HL-60 (cell line): Measurements from ENCODE around the gene RUNX2.

Source experiments
- DNase-seq, 2 experiments: peaks; one replicate each; pipeline ENCODE4 v3.0.0-alpha.2; 2010 to 2020; ENCODE audit warnings: low read depth in 1 of 2, low spot score in 1 of 2
- H3K27ac ChIP-seq: fragments of 250-450 bp; sonication (Bioruptor Pico); replicated peaks from 2 replicates; pipeline ENCODE4 v1.5.1; 2020; ENCODE audit warnings: mild to moderate bottlenecking, moderate library complexity
- H3K27me3 ChIP-seq: fragments of 250-450 bp; sonication (Bioruptor Pico); 2 replicates; pipeline ENCODE4 v1.5.1; 2021; ENCODE audit warnings: mild to moderate bottlenecking, moderate library complexity; ENCODE audit not compliant: insufficient read depth, poor library complexity, severe bottlenecking
- H3K4me3 ChIP-seq: replicated peaks from 2 replicates; pipeline ENCODE4 v1.5.1; 2011; ENCODE audit warnings: mild to moderate bottlenecking, control low read depth, low read length; ENCODE audit not compliant: insufficient read depth
- GABPA ChIP-seq: IDR thresholded peaks from 2 replicates; pipeline ENCODE4 v1.6.1; 2012; ENCODE audit warnings: low read depth
- POLR2AphosphoS5 ChIP-seq: IDR thresholded peaks from 2 replicates; pipeline ENCODE4 v1.6.1; 2012; ENCODE audit warnings: low read depth
- SPI1 ChIP-seq: IDR thresholded peaks from 2 replicates; pipeline ENCODE4 v1.6.1; 2012; ENCODE audit warnings: low read depth, mild to moderate bottlenecking, borderline replicate concordance
- TF ChIP-seq, protein P1 (sequence below): IDR thresholded peaks from 2 replicates; pipeline ENCODE4 v1.6.1; 2012; ENCODE audit warnings: low read depth; ENCODE audit not compliant: insufficient replicate concordance
- TF ChIP-seq, protein P2 (sequence below): IDR thresholded peaks from one replicate; pipeline ENCODE4 v1.5.1; 2011; ENCODE audit warnings: low read length, control low read depth, inconsistent platforms; ENCODE audit not compliant: insufficient read depth

Gene RUNX2

DNA sequence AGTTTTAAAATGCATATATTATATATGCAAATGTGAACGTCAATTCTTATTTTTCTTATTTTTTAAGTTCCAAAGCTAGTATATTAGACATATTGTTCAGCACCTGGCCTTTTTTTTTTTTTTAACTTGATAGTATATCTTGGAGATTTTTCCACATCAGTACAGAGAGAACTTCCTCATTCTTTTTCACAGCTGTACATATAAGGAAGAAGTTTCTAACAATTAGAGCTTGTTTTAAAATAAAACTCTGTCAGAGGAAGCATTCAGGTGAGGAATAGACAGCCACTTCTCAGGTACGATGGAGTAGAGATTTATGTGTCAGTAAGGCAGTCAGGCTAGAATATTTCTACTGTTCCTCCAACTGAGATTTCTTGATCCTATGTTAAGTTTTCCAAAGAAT lies 282.7 kb downstream of the RUNX2 start:
- H3K27me3 ChIP-seq = no peaks in the 10 kb centered on the region
- no peak for DNase-seq

DNA sequence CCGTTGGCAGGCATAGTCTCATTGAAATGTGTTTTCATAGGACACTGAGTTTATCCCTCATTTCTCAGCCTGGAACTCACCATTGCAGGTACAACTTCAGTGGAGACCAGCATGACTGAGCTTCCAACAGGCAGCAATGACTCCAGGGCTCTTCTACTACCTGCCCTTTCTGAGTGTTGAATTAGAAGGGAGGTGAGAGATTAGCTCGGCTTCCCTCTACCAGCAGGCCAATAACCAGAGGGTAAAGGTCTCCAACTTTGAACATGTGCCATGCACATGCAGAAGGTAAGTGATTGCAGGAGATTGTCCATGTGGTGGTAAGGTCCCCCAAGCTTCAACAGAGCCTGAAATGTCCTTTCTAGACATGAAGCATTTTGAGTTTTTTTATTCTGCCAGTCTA lies 283.4 kb downstream of the RUNX2 start:
- Histone ChIP-seq H3K27me3 (no peaks in the 10 kb centered on the region), H3K27ac (no peak overlapping the region), H3K4me3 (no peak overlapping the region)
- no peak for DNase-seq
- TF ChIP-seq, protein P1, sequence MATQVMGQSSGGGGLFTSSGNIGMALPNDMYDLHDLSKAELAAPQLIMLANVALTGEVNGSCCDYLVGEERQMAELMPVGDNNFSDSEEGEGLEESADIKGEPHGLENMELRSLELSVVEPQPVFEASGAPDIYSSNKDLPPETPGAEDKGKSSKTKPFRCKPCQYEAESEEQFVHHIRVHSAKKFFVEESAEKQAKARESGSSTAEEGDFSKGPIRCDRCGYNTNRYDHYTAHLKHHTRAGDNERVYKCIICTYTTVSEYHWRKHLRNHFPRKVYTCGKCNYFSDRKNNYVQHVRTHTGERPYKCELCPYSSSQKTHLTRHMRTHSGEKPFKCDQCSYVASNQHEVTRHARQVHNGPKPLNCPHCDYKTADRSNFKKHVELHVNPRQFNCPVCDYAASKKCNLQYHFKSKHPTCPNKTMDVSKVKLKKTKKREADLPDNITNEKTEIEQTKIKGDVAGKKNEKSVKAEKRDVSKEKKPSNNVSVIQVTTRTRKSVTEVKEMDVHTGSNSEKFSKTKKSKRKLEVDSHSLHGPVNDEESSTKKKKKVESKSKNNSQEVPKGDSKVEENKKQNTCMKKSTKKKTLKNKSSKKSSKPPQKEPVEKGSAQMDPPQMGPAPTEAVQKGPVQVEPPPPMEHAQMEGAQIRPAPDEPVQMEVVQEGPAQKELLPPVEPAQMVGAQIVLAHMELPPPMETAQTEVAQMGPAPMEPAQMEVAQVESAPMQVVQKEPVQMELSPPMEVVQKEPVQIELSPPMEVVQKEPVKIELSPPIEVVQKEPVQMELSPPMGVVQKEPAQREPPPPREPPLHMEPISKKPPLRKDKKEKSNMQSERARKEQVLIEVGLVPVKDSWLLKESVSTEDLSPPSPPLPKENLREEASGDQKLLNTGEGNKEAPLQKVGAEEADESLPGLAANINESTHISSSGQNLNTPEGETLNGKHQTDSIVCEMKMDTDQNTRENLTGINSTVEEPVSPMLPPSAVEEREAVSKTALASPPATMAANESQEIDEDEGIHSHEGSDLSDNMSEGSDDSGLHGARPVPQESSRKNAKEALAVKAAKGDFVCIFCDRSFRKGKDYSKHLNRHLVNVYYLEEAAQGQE = no peak
- TF ChIP-seq POLR2AphosphoS5 = no peak
- TF ChIP-seq GABPA = no peak
- TF ChIP-seq SPI1 = no peak
- TF ChIP-seq, protein P2, sequence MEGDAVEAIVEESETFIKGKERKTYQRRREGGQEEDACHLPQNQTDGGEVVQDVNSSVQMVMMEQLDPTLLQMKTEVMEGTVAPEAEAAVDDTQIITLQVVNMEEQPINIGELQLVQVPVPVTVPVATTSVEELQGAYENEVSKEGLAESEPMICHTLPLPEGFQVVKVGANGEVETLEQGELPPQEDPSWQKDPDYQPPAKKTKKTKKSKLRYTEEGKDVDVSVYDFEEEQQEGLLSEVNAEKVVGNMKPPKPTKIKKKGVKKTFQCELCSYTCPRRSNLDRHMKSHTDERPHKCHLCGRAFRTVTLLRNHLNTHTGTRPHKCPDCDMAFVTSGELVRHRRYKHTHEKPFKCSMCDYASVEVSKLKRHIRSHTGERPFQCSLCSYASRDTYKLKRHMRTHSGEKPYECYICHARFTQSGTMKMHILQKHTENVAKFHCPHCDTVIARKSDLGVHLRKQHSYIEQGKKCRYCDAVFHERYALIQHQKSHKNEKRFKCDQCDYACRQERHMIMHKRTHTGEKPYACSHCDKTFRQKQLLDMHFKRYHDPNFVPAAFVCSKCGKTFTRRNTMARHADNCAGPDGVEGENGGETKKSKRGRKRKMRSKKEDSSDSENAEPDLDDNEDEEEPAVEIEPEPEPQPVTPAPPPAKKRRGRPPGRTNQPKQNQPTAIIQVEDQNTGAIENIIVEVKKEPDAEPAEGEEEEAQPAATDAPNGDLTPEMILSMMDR = no peak

More for the DNA sequence above, 282.7 kb downstream of the RUNX2 start:
- TF ChIP-seq GABPA = no peak
- no peak for TF ChIP-seq POLR2AphosphoS5
- TF ChIP-seq, protein P1 = no peak
- no peak for TF ChIP-seq SPI1
- TF ChIP-seq, protein P2 = no peak
- no peak overlapping the region for H3K4me3 ChIP-seq
- no peak overlapping the region for H3K27ac ChIP-seq

DNA sequence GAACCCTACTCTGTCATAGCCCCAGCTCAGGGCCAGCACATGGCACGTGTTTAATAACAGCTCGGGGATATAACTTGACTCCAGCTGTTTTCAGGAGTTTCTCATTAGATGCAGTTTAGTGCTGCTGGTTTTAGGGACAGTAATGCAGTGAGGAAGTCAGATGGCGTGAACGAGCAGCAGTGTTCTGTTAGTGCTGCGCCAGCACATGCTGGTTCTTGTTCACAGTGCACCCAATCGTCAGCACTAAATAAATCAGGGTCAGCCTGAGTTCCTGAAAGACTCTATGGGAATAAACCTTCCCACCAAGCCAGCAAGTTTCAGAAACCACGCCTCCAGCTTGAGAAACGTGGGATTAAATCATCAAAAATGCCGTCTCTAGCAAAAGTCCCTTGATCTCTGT lies 285.5 kb downstream of the RUNX2 start:
- TF ChIP-seq, protein P2 = no peak
- TF ChIP-seq SPI1 (no peak), GABPA (no peak), POLR2AphosphoS5 (no peak)
- TF ChIP-seq, protein P1 = no peak
- H3K27me3 ChIP-seq = no peaks in the 10 kb centered on the region
- no peak overlapping the region for H3K4me3 ChIP-seq
- no peak for DNase-seq
- H3K27ac ChIP-seq = no peak overlapping the region
